Vagina (tissue), 2 donors: ENCODE measurements around the gene PSMC3.

Experiments used
- POLR2A ChIP-seq, 2 donors: fragments of 450-650 bp; IDR thresholded peaks; one replicate each; pipeline ENCODE4 v1.6.1; 2017; ENCODE audit warnings: antibody characterized with exemption in 2 of 2, mild to moderate bottlenecking in 2 of 2, moderate library complexity in 2 of 2
- POLR2AphosphoS5 ChIP-seq, 2 donors: sonication (generic); formaldehyde crosslinking; IDR thresholded peaks; one replicate each; pipeline ENCODE4 v1.9.0; 2017; ENCODE audit warnings: antibody characterized with exemption in 2 of 2, mild to moderate bottlenecking in 2 of 2, low read depth in 1 of 2; ENCODE audit not compliant: insufficient read depth in 1 of 2
- TF ChIP-seq, protein P1 (sequence below), 3 experiments: fragments of 450-650 bp in 2 of 3; fragments of 200-600 bp in 1 of 3; sonication (generic) in 1 of 3; IDR thresholded peaks; one replicate each; pipeline ENCODE4 v1.5.1; 2017 to 2019; ENCODE audit warnings: antibody characterized with exemption in 3 of 3, mild to moderate bottlenecking in 2 of 3, moderate library complexity in 2 of 3

DNA sequence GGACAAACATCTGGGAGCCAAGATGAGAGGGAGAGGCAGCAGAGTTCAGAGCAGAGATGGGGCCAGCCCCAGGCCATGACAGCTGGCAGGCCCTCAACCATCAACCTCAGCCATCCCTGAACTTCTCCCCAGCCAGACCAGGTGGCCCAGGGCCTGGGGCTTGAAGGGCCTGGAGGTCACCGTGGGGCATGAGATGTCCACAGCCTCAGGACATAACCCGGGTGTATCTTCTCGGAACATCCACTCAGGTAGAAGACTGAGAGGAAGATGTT lies 30.3 kb downstream of the PSMC3 start:
- TF ChIP-seq, protein P1, sequence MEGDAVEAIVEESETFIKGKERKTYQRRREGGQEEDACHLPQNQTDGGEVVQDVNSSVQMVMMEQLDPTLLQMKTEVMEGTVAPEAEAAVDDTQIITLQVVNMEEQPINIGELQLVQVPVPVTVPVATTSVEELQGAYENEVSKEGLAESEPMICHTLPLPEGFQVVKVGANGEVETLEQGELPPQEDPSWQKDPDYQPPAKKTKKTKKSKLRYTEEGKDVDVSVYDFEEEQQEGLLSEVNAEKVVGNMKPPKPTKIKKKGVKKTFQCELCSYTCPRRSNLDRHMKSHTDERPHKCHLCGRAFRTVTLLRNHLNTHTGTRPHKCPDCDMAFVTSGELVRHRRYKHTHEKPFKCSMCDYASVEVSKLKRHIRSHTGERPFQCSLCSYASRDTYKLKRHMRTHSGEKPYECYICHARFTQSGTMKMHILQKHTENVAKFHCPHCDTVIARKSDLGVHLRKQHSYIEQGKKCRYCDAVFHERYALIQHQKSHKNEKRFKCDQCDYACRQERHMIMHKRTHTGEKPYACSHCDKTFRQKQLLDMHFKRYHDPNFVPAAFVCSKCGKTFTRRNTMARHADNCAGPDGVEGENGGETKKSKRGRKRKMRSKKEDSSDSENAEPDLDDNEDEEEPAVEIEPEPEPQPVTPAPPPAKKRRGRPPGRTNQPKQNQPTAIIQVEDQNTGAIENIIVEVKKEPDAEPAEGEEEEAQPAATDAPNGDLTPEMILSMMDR (IDR thresholded peaks at IDR 0.05), result no peak
- TF ChIP-seq POLR2A (IDR thresholded peaks at IDR 0.05), result no peak
- TF ChIP-seq POLR2AphosphoS5 (IDR thresholded peaks at IDR 0.05; ENCODE audit: insufficient read depth in 1 of 2, low read depth in 1 of 2), result no peak
